ENCODE data around the gene CMTM6.
"Not testable (repeated sequence)": the region's sequence is repeated elsewhere in the genome, so short reads cannot be mapped to it uniquely, and the experiment has no call there.

CMTM6 gene

GRCh38 chr3:32502118-32502945 lies at the start of gene CMTM6:
Gene CMTM6 (minus strand): TSS chr3:32502852. CDS start chr3:32502745, 107 bp downstream.
- DNase-seq (ENCODE audit: low read depth in 1 of 2, low spot score in 1 of 2) = peak; percentile 37 to 58

- no peak for DNase-seq (ENCODE audit: low read depth in 1 of 2, low spot score in 1 of 2)
Measured at GRCh38 chr3:32552013-32552412, 49.4 kb upstream of the CMTM6 start.

- DNase-seq (ENCODE audit: low read depth in 1 of 2, low spot score in 1 of 2) = no peak
Measured at GRCh38 chr3:32551496-32551895, 48.8 kb upstream of the CMTM6 start.

- no peak for DNase-seq (ENCODE audit: low read depth in 1 of 2, low spot score in 1 of 2)
Measured at GRCh38 chr3:32551087-32551486, 48.4 kb upstream of the CMTM6 start.

GRCh38 chr3:32545305-32545704 lies 42.7 kb upstream of the CMTM6 start:
- no peak for DNase-seq (ENCODE audit: low read depth in 1 of 2, low spot score in 1 of 2)

GRCh38 chr3:32544894-32545293 lies 42.2 kb upstream of the CMTM6 start:
- no peak for DNase-seq (ENCODE audit: low read depth in 1 of 2, low spot score in 1 of 2)

- DNase-seq (ENCODE audit: low read depth in 1 of 2, low spot score in 1 of 2) = no peak
Measured at GRCh38 chr3:32542807-32543206, 40.2 kb upstream of the CMTM6 start.

GRCh38 chr3:32540899-32541298 lies 38.2 kb upstream of the CMTM6 start:
- DNase-seq (ENCODE audit: low read depth in 1 of 2, low spot score in 1 of 2) = no peak

GRCh38 chr3:32532434-32532833 lies 29.8 kb upstream of the CMTM6 start:
- no peak for DNase-seq (ENCODE audit: low read depth in 1 of 2, low spot score in 1 of 2)

GRCh38 chr3:32531010-32531647 lies 28.5 kb upstream of the CMTM6 start:
- no peak for DNase-seq (ENCODE audit: low read depth in 1 of 2, low spot score in 1 of 2)

- no peak for DNase-seq (ENCODE audit: low read depth in 1 of 2, low spot score in 1 of 2)
Measured at GRCh38 chr3:32525720-32526119, 23.1 kb upstream of the CMTM6 start.

- no peak for DNase-seq (ENCODE audit: low read depth in 1 of 2, low spot score in 1 of 2)
Measured at GRCh38 chr3:32522682-32523081, 20.0 kb upstream of the CMTM6 start.

- DNase-seq (ENCODE audit: low read depth in 1 of 2, low spot score in 1 of 2) = not testable (repeated sequence)
Measured at GRCh38 chr3:32518921-32519320, 16.3 kb upstream of the CMTM6 start.

- not testable (repeated sequence) for DNase-seq (ENCODE audit: low read depth in 1 of 2, low spot score in 1 of 2)
Measured at GRCh38 chr3:32516751-32517150, 14.1 kb upstream of the CMTM6 start.

GRCh38 chr3:32511005-32511404 lies 8.4 kb upstream of the CMTM6 start:
- no peak for DNase-seq (ENCODE audit: low read depth in 1 of 2, low spot score in 1 of 2)

GRCh38 chr3:32510075-32510724 lies 7.5 kb upstream of the CMTM6 start:
- peak; percentile 13 to 36 for DNase-seq (ENCODE audit: low read depth in 1 of 2, low spot score in 1 of 2)

- no peak for DNase-seq (ENCODE audit: low read depth in 1 of 2, low spot score in 1 of 2)
Measured at GRCh38 chr3:32508711-32509110, 6.1 kb upstream of the CMTM6 start.

GRCh38 chr3:32506466-32506865 lies 3.8 kb upstream of the CMTM6 start:
- DNase-seq (ENCODE audit: low read depth in 1 of 2, low spot score in 1 of 2) = no peak

GRCh38 chr3:32502946-32503286 lies 264 bp upstream of the CMTM6 start:
- no peak for DNase-seq (ENCODE audit: low read depth in 1 of 2, low spot score in 1 of 2)

GRCh38 chr3:32501783-32502117 lies 902 bp downstream of the CMTM6 start:
- DNase-seq (ENCODE audit: low read depth in 1 of 2, low spot score in 1 of 2) = no peak

GRCh38 chr3:32500880-32501782 lies 1.5 kb downstream of the CMTM6 start:
- no peak for DNase-seq (ENCODE audit: low read depth in 1 of 2, low spot score in 1 of 2)

Measured in activated CD4-positive, alpha-beta T cell treated with anti-CD3 and anti-CD28 coated beads, Interleukin-2, amount 50 U/mL, for 24 hours (primary cell).